Esophagus muscularis mucosa (tissue), 3 donors: ENCODE results near the gene SOAT2.

Experiments
- CTCF ChIP-seq, 3 experiments: fragments of 200-600 bp in 2 of 3; fragments of 450-650 bp in 1 of 3; sonication (generic) in 2 of 3; IDR thresholded peaks; one replicate each; pipeline ENCODE4 v1.5.1; 2017 to 2019; ENCODE audit warnings: antibody characterized with exemption in 3 of 3, mild to moderate bottlenecking in 2 of 3, moderate library complexity in 1 of 3
- POLR2A ChIP-seq: fragments of 450-650 bp; IDR thresholded peaks from one replicate; pipeline ENCODE4 v1.6.1; 2017; ENCODE audit warnings: antibody characterized with exemption, moderate library complexity, mild to moderate bottlenecking, low read depth

- TF ChIP-seq CTCF (IDR thresholded peaks at IDR 0.05) (no peak), POLR2A (no peak)
Measured at GRCh38 chr12:53147653-53148052, 44.4 kb downstream of the SOAT2 start.
